Kidney tubule cell (primary cell): ENCODE data around the gene MOCOS.
"Not testable (repeated sequence)": the region's sequence is repeated elsewhere in the genome, so short reads cannot be mapped to it uniquely, and the experiment has no call there.

Experiments
- DNase-seq: peaks from one replicate; pipeline ENCODE4 v3.0.0-alpha.2; 2018; ENCODE audit warnings: low spot score

MOCOS gene

GRCh38 chr18:36200354-36200771, 13.1 kb downstream of the MOCOS start:
- no peak for DNase-seq

- DNase-seq, result no peak
These were observed 14.5 kb downstream of the MOCOS start for GRCh38 chr18:36201765-36202164.

- DNase-seq, result no peak
These were observed 16.1 kb downstream of the MOCOS start for GRCh38 chr18:36203360-36203895.

- DNase-seq, result no peak
These were observed 17.9 kb downstream of the MOCOS start for GRCh38 chr18:36205166-36205565.

- no peak for DNase-seq
These were observed 20.0 kb downstream of the MOCOS start for GRCh38 chr18:36207303-36207702.

GRCh38 chr18:36207969-36208368, 20.7 kb downstream of the MOCOS start:
- DNase-seq, result not testable (repeated sequence)

GRCh38 chr18:36211612-36212065, 24.3 kb downstream of the MOCOS start:
- DNase-seq, result peak; percentile 73

GRCh38 chr18:36212301-36213171, 25.2 kb downstream of the MOCOS start:
- DNase-seq, result no peak

- no peak for DNase-seq
These were observed 27.5 kb downstream of the MOCOS start for GRCh38 chr18:36214811-36215210.

- no peak for DNase-seq
These were observed 28.3 kb downstream of the MOCOS start for GRCh38 chr18:36215577-36215976.

GRCh38 chr18:36217348-36217747, 30.1 kb downstream of the MOCOS start:
- no peak for DNase-seq

GRCh38 chr18:36229188-36229587, 41.9 kb downstream of the MOCOS start:
- DNase-seq, result no peak

GRCh38 chr18:36240510-36240909, 53.2 kb downstream of the MOCOS start:
- not testable (repeated sequence) for DNase-seq

- DNase-seq, result no peak
These were observed 54.5 kb downstream of the MOCOS start for GRCh38 chr18:36241831-36242230.

- no peak for DNase-seq
These were observed 59.7 kb downstream of the MOCOS start for GRCh38 chr18:36247036-36247435.

- no peak for DNase-seq
These were observed 62.1 kb downstream of the MOCOS start for GRCh38 chr18:36249392-36249791.

GRCh38 chr18:36250827-36251226, 63.5 kb downstream of the MOCOS start:
- DNase-seq, result no peak

- DNase-seq, result no peak
These were observed 67.9 kb downstream of the MOCOS start for GRCh38 chr18:36255072-36255698.

GRCh38 chr18:36256094-36256493, 68.8 kb downstream of the MOCOS start:
- no peak for DNase-seq

- DNase-seq, result no peak
These were observed 75.7 kb downstream of the MOCOS start for GRCh38 chr18:36262971-36263370.

GRCh38 chr18:36264283-36264682, 77.0 kb downstream of the MOCOS start:
- no peak for DNase-seq

- no peak for DNase-seq
These were observed 77.7 kb downstream of the MOCOS start for GRCh38 chr18:36265015-36265414.

- DNase-seq, result no peak
These were observed 81.9 kb downstream of the MOCOS start for GRCh38 chr18:36269157-36269556.
